ENCODE results near the gene DPH3. TPM values are rescaled to one million over a fixed set of nuclear protein-coding genes. Genes with fewer than 3 reads are reported as not detected.

The DPH3 gene
- total RNA-seq, 1 donor from 2014 or later, result 61.5 TPM

DNA sequence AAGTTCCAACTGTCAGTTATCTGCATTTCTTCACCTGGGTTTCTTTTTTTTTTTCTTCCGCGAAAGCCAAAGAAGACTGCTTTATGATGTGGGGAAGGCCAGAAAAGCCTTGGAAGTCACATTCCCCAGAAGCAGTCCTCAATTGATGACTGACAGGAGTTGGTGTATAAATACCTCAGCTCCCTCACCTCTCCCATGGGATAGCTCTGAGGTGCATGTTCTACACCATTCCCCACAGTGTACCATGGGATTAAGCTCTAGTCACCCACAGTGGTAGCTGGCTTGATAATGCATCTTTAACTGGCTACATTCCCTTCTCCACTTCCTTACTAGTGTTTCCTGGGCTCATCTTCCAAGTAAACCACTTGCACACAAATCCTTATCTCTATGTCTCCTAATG is 30.5 kb downstream of the DPH3 start:
- DNase-seq (ENCODE audit: low read depth) (no peak), FAIRE-seq (no peak)
- TF ChIP-seq EZH2 (IDR thresholded peaks at IDR 0.05; ENCODE audit: insufficient read depth, low read length), result no peak
- H3K27me3 Mint-ChIP-seq (ENCODE audit: low read depth, unreplicated experiment), result no peaks in the 10 kb centered on the region
- no peak overlapping the region for H2AFZ ChIP-seq (ENCODE audit: low read depth, low read length)
- H3K79me2 ChIP-seq (ENCODE audit: insufficient read depth, low read length), result no peaks in the 10 kb centered on the region
- no peak overlapping the region for H3K4me2 ChIP-seq (ENCODE audit: low read length)
- H3K36me3 ChIP-seq (ENCODE audit: insufficient read depth, low read length), result no peaks in the 10 kb centered on the region
- H3K4me3 Mint-ChIP-seq (ENCODE audit: unreplicated experiment), result no peak overlapping the region
- no peak overlapping the region for H3K4me3 ChIP-seq (ENCODE audit: insufficient read depth, low read depth, low read length)
- H3K36me3 Mint-ChIP-seq (ENCODE audit: low read depth, unreplicated experiment), result peaks cover 6% of the 10 kb centered on the region
- H3K27me3 ChIP-seq (ENCODE audit: insufficient read depth, low read length), result no peaks in the 10 kb centered on the region
- no peak overlapping the region for H3K27ac Mint-ChIP-seq (ENCODE audit: unreplicated experiment)
- H3K9ac ChIP-seq (ENCODE audit: low read length), result no peak overlapping the region
- no peaks in the 10 kb centered on the region for H3K9me3 Mint-ChIP-seq (ENCODE audit: unreplicated experiment)
- no peaks in the 10 kb centered on the region for H4K20me1 ChIP-seq (ENCODE audit: insufficient read depth, low read length)
- no peaks in the 10 kb centered on the region for H3K4me1 ChIP-seq (ENCODE audit: insufficient read depth, low read length)
- no peaks in the 10 kb centered on the region for H3K9me3 ChIP-seq (ENCODE audit: insufficient read depth, low read depth, low read length)
- H3K27ac ChIP-seq (ENCODE audit: low read depth, low read length), result no peak overlapping the region
- no peaks in the 10 kb centered on the region for H3K4me1 Mint-ChIP-seq (ENCODE audit: low read depth, unreplicated experiment)

GRCh38 chr3:16233806-16234205 is 30.9 kb downstream of the DPH3 start:
- Mint-ChIP-seq H3K4me3 (ENCODE audit: unreplicated experiment) (no peak overlapping the region), H3K27me3 (ENCODE audit: low read depth, unreplicated experiment) (peaks cover 3% of the 10 kb centered on the region), H3K27ac (ENCODE audit: unreplicated experiment) (no peak overlapping the region), H3K4me1 (ENCODE audit: low read depth, unreplicated experiment) (no peaks in the 10 kb centered on the region), H3K9me3 (ENCODE audit: unreplicated experiment) (no peaks in the 10 kb centered on the region), H3K36me3 (ENCODE audit: low read depth, unreplicated experiment) (peaks cover 6% of the 10 kb centered on the region)
- H3K27ac ChIP-seq (ENCODE audit: low read depth, low read length), result no peak overlapping the region
- H3K9ac ChIP-seq (ENCODE audit: low read length), result no peak overlapping the region
- no peak for FAIRE-seq
- H3K4me2 ChIP-seq (ENCODE audit: low read length), result no peak overlapping the region
- H4K20me1 ChIP-seq (ENCODE audit: insufficient read depth, low read length), result no peaks in the 10 kb centered on the region
- DNase-seq (ENCODE audit: low read depth), result no peak
- no peaks in the 10 kb centered on the region for H3K36me3 ChIP-seq (ENCODE audit: insufficient read depth, low read length)
- no peaks in the 10 kb centered on the region for H3K79me2 ChIP-seq (ENCODE audit: insufficient read depth, low read length)
- H3K4me1 ChIP-seq (ENCODE audit: insufficient read depth, low read length), result no peaks in the 10 kb centered on the region
- H2AFZ ChIP-seq (ENCODE audit: low read depth, low read length), result no peak overlapping the region
- H3K27me3 ChIP-seq (ENCODE audit: insufficient read depth, low read length), result no peaks in the 10 kb centered on the region
- TF ChIP-seq EZH2 (IDR thresholded peaks at IDR 0.05; ENCODE audit: insufficient read depth, low read length), result no peak
- TF ChIP-seq, protein P1, sequence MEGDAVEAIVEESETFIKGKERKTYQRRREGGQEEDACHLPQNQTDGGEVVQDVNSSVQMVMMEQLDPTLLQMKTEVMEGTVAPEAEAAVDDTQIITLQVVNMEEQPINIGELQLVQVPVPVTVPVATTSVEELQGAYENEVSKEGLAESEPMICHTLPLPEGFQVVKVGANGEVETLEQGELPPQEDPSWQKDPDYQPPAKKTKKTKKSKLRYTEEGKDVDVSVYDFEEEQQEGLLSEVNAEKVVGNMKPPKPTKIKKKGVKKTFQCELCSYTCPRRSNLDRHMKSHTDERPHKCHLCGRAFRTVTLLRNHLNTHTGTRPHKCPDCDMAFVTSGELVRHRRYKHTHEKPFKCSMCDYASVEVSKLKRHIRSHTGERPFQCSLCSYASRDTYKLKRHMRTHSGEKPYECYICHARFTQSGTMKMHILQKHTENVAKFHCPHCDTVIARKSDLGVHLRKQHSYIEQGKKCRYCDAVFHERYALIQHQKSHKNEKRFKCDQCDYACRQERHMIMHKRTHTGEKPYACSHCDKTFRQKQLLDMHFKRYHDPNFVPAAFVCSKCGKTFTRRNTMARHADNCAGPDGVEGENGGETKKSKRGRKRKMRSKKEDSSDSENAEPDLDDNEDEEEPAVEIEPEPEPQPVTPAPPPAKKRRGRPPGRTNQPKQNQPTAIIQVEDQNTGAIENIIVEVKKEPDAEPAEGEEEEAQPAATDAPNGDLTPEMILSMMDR (IDR thresholded peaks at IDR 0.05; ENCODE audit: insufficient read depth, low read depth, low read length), result no peak
- H3K4me3 ChIP-seq (ENCODE audit: insufficient read depth, low read depth, low read length), result no peak overlapping the region
- H3K9me3 ChIP-seq (ENCODE audit: insufficient read depth, low read depth, low read length), result no peaks in the 10 kb centered on the region

DNA sequence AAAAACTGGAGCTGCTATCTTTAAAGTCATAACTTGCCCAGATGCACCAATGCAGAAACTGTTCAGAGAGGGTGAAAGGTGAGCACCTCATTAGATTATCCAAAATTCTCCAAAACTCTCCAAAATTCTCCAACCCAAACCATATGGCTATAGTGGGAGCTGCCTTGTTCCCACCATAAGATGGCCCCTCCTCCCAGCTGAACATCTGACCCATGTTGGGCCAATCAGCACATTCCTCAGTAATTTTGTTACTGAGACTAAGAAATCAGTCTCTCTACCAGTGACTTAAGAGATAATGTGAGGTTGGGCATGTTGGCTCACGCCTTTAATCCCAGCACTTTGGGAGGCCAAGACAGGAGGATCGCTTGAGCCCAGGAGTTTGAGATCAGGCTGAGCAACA is 32.8 kb downstream of the DPH3 start:
- Histone ChIP-seq H3K9me3 (ENCODE audit: insufficient read depth, low read depth, low read length) (no peaks in the 10 kb centered on the region), H3K36me3 (ENCODE audit: insufficient read depth, low read length) (no peaks in the 10 kb centered on the region), H3K4me2 (ENCODE audit: low read length) (no peak overlapping the region), H3K27ac (ENCODE audit: low read depth, low read length) (no peak overlapping the region), H3K9ac (ENCODE audit: low read length) (no peak overlapping the region), H3K4me3 (ENCODE audit: insufficient read depth, low read depth, low read length) (no peak overlapping the region), H3K4me1 (ENCODE audit: insufficient read depth, low read length) (no peaks in the 10 kb centered on the region), H3K27me3 (ENCODE audit: insufficient read depth, low read length) (no peaks in the 10 kb centered on the region), H2AFZ (ENCODE audit: low read depth, low read length) (no peak overlapping the region), H3K79me2 (ENCODE audit: insufficient read depth, low read length) (no peaks in the 10 kb centered on the region), H4K20me1 (ENCODE audit: insufficient read depth, low read length) (no peaks in the 10 kb centered on the region)
- H3K4me1 Mint-ChIP-seq (ENCODE audit: low read depth, unreplicated experiment), result peaks cover 2% of the 10 kb centered on the region
- no peak overlapping the region for H3K27ac Mint-ChIP-seq (ENCODE audit: unreplicated experiment)
- no peak for FAIRE-seq
- H3K36me3 Mint-ChIP-seq (ENCODE audit: low read depth, unreplicated experiment), result peaks cover 2% of the 10 kb centered on the region
- no peak for TF ChIP-seq EZH2 (IDR thresholded peaks at IDR 0.05; ENCODE audit: insufficient read depth, low read length)
- TF ChIP-seq, protein P1 (IDR thresholded peaks at IDR 0.05; ENCODE audit: insufficient read depth, low read depth, low read length), result no peak
- H3K9me3 Mint-ChIP-seq (ENCODE audit: unreplicated experiment), result no peaks in the 10 kb centered on the region
- no peak for DNase-seq (ENCODE audit: low read depth)
- H3K4me3 Mint-ChIP-seq (ENCODE audit: unreplicated experiment), result no peak overlapping the region
- peaks cover 3% of the 10 kb centered on the region for H3K27me3 Mint-ChIP-seq (ENCODE audit: low read depth, unreplicated experiment)
